DMS53 treated with DMSO at 0.1 percent for 48 hours (cell line): ENCODE results near the gene CHCHD10.

Source experiments
- DNase-seq: peaks from one replicate; lab custom pipeline; 2025; ENCODE audit not compliant: unreplicated experiment; lab: John Stamatoyannopoulos, UW

CHCHD10 gene

DNA sequence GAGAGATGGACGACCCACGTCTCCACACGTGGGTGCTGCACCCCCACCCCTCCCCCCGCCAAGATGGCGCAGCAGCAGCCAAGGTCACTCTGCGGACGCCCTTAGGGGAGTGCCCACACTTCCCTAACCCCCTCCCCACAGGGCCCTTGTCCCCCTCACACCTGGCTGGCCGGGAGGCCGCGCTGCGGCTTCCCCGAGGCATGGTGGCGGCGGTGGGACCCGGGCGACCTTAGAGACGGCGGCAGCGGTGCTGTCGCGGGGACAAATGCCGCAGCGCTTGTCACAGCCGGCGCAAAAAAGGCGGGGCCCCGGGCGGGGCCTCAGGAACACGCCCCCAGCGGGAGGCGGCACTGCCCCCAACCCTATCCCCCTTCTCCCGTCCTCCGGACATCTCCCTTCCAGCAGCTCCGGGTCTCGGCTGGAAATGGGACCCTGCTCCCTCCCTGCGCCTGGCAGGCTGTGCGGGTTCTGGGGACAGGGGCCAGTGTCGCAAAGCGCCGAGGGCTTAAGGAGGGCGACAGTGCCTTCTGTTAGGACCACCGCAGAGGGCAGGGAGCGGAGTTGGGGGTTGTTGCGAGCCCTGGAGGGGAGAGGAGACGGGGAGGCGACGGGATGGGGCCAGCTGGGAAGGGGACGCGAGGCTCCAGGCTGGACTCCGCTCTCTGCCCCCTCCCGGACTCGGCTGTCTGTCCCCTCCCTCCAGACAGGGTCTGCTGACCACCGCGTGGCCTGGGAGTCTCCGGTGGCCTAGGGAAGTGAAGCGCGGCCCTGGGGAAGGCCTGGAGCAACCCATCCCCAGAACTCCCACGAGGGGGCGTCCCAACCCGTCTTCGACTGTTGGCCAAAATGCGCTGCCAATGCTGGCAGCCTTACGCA, at the start of gene CHCHD10:
Gene CHCHD10, minus strand, starts transcription at position 300 of the 876 bp plus-strand sequence. Its CDS starts 98 bp downstream, at position 202.
- peak; percentile 9 for DNase-seq

DNA sequence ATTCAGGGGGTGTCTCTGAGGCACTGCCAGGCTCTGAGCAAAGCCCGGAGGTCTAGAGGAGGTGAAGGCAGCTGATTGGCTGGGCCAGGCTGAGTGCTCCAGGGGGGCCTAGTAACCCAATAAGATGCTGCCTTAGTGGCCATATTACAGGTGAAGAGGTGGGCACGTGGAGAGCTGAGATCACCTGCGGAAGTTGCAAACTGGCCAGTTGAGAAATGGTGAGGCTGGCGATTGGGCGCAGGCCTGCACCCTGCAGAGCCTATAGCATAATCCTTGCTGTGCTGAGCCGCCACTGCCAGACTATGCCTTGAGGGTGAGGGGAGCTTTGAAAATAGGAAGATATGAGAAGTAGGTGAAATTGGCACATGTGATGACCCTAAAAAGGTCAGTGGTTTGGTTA, 49.4 kb upstream of the CHCHD10 start:
- no peak for DNase-seq

DNA sequence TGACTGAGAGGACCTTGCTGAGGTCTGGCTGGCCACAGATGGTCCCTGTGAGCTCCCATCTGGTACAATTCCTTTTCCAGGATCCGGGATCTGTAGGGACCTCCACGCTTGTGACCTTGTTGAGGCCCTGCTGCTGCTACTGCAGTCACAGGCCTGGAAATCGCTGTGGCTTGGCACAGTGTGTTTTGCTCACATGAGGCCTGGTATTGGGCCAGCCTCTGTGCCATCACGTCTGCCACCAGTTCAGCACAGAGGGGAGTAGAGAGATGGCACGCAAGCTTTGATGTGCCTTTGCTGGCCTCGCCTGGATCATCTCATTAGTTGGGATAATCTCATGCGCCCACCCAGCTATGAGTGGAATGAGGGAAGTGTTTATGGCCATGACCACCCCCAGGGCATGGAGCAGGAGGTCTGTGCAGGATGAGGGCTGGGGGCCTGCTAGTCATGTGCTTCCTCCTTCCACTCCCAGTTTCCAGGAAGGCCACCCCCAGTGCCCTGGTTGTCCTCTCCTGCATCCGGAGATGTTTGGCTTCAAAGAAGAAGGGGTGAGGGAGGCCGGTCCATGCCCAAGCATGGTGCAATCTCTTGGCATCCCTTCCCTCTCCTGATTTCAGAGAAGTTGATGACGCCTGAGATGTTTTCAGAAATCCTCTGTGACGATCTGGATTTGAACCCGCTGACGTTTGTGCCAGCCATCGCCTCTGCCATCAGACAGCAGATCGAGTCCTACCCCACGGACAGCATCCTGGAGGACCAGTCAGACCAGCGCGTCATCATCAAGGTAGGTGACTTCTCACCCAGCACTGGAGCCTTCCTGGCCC, 48.6 kb upstream of the CHCHD10 start:
- no peak for DNase-seq

DNA sequence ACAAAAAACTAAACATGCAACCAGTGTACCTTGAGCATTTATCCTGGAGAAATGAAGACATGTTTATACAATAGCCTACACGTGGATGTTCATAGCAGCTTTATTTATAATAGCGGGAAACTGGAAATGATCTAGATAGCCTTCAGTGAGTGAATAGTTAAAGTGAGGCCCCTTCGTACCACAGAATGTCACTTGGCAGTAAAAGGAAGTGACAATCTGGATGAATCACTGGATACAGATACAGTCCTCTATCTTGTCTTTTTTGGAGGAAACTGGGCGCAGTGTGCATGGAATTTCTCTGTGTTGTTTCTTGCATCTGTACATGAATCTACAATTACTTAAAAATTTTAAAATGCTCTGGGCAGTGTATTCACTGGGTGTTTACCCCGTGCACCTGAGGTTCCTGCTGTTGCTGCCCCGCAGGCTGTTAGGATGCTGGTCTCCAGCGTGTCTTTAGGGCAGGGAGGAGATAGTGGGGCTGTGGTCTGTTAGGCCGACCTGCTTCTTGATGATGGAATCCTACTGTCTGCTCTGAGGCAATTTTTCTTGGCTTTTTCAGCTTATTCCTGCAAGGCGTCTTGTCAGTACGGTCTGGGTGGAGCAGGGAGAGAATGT, 47.9 kb upstream of the CHCHD10 start:
- DNase-seq = no peak

DNA sequence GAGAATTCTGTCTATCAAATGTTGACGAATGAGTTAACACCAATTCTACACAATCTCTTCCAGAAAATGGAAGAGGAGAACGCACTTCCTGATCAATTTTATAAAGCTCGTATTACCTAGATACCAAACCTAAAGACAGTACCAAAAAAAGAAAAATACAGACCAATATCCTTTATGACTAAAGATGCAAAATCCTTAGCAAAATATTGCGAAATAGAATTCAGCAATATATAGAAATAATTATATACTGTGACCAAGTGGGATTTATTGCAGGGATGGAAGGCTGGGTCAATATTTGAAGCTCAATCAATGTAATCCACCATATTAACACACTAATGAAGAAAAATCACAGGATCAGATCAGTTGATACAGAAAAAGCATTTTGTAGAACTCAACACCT, 44.6 kb upstream of the CHCHD10 start:
- DNase-seq = no peak

DNA sequence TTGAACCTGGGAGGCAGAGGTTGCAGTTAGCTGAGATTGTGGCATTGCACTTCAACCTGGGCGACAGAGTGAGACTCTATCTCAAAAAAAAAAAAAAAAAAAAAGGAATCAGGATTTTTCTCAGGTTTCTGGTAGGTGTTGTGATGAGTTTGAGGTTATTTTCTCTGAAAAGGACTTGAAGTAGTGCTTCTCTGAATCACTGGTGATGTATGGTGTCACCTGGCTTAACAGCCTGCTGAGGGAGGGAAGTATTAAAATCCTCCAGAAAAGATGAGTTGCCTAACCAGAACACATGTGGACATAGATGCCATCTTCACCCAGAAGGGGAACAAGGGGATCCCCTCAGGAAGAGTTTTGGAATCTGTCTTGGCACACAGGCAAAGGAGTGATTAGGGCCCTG, 39.1 kb upstream of the CHCHD10 start:
- DNase-seq = no peak

DNA sequence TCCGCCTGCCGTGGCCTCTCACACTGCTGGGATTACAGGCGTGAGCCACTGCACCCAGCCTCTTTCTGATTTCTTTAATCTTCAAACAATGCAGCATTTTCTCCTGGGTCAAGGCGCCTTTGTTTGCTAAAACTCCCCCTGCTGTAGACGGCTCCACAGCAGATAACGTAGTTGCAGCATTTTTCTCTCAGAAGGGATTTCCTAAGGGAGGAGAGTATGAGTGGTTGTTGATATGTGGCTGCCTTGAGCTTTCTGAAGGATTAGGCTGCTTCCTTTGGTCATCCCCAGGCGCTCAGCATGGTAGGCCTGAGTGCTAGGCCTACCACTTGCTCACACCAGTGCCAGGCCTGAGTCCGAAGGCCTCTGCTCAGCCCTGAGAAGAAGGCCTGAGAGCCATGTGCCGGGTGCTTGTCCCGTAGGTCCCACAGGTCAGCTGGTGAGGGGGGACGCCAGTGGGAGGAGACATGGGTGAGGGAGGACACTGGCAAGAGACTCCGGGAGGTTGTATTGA, 37.1 kb upstream of the CHCHD10 start:
- no peak for DNase-seq

DNA sequence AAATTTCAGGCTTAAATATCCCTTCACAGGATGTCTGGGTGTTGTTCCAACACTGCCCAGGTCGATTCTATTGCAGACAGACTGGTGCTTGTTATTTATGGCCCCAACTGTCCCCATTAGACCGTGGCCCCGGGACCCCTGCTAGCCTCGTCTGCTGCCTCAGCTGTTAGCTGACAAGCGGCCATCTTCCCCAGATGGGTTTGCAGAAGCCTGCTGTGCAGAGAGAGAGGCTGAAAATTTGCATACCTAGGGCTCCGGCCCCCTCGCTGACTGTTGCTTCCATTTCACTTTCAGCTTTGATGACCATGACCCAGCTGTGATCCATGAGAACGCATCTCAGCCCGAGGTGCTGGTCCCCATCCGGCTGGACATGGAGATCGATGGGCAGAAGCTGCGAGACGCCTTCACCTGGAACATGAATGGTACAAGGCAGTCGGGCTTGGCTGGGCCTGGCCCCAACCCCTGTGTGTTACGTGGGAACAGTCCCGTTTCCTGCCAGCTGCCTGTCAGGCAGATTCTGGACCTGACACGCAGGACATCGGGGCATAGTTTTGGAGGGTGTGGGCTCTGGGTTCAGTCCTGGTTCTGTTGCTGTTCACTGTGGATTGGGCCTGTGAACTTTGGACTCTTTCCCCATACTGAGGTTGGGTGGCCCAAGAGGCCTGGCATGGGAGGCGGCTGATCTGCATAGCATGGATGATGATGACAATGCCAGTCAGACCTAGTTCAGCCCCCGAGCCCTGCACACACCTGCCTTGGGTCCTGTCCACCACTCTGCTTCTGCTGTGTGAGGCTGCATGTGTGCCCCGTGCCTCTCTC, 35.4 kb upstream of the CHCHD10 start:
- no peak for DNase-seq

DNA sequence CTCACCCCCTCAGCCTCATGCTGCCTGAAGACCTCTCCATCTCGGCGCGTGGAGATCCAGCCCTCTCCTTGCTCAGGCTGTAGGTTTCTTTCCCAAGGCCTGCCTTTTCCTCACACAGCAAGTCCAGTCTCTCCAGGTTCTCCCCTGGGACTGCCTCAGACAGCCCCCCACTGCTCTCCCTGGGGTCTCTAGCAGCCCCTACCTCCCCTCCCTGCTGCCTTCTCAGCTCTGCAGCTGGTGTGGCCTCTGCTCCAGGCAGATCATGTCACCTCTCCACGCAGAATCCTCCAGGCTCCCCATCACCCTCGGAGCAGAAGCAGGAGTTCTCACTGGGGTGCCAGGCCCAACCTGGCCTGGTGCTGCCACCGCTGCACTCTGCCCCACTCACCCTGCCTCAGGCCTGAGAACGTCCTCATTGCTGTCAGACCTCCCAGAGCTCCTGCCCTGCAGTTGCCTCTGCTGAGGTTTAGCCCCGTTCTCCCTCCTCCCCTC, 34.2 kb upstream of the CHCHD10 start:
- no peak for DNase-seq

DNA sequence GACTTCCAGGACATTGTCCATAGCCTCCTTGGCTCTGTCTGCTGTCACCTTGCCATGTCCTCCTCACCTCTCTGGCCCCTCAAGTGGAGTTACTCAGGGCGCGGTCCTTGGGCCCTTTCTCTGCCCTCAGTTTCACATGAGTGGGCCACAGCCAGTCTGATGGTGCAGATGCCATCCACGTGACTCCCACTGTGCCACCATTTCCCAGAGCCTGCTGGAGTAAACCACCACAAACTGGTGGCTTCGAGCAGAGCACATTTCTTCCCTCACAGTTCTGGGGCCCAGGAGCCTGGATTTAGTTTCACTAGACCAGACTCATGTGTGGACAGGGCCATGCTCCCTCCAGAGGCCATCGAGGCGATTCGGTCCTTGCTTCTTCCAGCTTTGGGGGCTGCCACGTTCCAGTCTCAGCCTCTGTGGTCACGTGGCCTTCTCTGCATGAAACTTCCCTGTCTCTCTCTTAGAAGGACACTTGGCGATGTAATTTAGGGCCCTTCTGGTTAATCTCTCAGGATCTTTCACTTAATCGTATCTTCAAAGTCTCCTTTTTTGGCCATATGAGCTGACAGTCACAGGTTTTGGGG, 33.6 kb upstream of the CHCHD10 start:
- no peak for DNase-seq

DNA sequence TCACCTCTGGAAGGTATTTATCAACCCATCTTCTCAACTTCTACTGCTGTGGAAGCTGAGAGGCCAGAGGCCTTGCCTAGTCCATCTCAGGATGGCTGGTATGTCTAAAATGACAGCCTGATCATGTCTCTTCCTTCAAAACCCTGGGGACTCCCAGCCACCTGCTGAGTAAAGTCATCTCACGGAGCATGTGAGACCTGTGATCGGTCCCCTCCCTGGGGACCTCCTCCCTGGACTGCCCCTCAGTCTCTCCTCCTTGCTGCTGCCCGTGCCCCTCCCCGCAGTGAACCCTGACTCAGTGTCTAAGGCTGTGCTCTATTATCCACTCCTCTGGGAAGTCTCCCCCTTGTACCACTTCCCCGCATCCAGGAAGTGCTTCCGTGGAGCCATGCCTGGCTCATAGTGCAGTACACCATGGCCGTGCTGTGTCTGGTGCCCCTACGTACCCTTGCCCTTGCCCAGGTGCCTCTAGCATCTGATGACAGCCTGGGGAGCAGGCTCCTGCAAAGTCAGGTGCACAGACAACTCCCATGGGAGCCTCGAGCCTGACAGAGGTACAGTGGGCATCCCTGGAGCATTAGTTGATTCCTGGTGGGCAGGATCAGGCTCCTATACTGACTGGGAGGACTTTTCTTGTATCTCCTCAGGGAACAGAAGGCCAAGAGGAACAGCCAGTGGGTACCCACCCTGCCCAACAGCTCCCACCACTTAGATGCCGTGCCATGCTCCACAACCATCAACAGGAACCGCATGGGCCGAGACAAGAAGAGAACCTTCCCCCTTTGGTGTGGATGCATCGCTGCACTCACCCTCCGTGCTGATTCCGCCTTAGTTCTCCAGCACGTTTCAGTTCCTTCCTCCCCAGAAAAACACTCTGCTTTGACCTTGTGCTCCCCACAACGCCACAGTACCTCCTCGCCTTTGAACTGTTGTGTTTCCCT, 32.8 kb upstream of the CHCHD10 start:
- no peak for DNase-seq

DNA sequence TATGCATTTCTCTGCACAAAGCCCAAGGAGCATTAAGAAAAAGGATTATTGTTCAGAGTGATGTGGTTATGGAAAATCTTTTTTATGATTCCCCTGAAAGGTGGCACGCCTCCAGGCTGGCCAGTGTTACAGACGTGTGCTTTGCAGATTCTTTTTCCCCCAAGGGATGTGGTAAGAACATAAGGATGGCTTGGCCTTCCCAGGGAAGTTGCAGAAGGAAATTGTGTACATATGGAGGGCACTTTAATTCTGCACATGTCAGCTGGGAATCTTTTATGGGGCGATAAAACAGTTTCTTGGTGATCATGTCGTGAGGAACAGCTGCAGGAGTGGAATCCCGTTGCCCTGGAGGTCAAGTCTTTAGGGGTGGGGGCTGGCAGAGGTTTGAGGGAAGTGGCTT, 28.7 kb upstream of the CHCHD10 start:
- DNase-seq = no peak

DNA sequence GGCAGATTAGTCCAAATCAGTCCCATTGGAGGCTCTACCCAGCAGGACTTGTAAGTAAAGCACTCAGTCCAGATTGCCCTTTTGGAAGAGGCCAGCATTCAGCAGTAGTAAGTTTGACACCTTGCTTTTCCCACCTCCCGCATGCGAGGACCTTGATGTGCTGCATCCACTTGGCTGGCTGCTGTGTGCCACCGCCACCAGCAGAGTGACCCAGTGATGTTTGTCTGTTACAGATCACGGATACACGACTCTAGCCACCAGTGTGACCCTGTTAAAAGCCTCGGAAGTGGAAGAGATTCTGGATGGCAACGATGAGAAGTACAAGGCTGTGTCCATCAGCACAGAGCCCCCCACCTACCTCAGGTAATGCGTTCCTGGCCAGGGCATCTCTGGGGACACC, 25.6 kb upstream of the CHCHD10 start:
- no peak for DNase-seq

DNA sequence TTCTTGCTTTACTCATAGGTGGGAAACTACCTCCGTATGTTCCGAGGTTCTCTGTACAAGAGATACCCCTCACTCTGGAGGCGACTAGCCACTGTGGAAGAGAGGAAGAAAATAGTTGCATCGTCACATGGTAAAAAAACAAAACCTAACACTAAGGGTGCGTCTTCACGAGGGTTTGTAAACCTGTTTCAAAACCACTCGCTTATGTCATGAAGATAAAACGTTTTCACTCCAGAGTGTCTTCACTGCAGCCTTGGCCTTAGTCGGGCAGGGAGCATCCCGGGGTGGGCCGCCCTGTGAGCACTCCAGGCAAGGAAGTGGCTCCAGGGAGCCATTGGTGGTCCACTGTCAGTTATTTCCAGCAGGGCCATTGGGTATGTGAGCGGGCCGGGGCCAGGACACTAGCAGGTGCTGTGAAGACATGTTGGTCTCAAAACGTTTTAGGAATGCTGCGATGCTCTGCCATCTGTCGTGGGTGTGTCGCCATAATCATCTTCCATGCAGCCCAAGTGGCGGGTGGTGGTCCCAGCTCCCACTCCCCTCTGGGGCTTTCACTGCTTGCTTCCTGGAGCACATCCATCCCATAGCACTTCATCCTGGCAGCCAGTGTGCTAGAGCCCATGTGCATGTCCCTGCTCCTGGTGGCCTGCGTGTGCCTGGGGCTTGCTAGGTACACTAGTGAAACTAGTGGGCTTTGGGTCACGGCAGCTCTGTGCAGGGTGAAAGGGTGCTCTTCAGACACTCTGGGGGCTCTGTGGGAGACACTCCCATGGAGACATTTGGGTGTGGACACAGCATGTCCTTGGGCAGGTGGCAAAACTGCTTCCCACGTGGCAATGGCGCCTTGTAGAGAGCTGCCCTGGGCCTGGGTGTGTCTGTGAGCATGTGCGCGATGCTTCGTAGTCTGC, 24.2 kb upstream of the CHCHD10 start:
- no peak for DNase-seq

DNA sequence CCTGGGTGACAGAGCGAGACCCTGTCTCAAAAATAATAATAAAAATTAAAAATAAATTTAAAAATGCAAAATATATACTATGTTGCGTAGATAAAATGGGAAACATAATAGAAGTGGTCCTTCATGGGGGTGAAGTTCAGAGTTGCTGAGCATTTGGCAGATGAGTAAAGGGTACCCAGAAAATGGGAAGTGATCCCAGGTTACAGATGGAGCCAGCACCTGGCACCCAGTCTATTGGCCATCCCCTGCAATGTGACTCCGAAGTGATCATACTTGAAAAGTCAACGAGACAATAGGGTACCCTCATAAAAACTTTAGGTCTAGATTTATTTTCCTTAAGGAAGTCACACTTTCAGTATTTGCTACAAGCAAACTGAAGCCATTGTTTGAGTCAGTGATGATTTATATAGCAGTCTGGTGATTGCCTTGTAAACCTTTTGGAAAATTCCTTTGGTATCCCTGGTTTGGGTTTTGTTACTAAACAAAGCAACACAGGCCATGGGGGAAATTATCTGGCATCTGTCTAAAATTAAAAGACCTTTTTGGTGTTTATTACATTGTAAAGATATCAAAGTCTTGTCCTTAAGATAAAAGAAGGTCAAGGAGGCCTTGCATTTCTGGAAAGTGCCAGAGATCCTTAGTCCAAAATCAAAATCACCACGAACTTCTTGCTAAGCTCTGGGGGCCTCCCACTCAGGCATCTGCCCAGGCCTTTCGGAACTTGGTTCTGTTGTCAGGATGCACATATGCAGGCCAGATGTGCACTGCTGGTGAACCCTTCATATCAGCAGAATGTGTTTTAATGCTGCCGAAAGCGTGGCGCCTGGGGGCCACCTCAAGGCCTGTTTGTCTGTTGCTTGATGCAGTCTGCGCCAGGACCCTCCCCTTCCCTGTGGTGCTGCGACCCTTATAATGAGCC, 23.3 kb upstream of the CHCHD10 start:
- no peak for DNase-seq

DNA sequence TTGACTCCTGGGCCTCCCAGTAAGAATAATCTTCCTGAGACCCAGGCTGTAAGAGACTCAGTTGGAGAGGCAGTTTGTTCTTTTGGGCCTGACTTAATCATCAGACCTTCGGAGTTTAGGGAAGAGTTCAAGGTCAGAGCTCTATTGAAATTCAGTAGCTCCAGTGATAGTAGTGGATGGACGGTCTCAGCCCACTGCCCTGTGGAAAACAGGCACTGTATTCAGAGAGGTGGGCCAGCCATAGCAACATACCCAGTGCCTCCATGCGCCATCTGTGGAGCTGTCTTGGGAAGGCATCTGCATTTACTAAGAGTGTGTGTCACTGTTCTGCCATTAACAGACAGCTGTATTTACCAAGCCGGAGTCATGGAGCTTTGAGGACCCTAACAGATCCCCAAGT, 21.9 kb upstream of the CHCHD10 start:
- DNase-seq = no peak

DNA sequence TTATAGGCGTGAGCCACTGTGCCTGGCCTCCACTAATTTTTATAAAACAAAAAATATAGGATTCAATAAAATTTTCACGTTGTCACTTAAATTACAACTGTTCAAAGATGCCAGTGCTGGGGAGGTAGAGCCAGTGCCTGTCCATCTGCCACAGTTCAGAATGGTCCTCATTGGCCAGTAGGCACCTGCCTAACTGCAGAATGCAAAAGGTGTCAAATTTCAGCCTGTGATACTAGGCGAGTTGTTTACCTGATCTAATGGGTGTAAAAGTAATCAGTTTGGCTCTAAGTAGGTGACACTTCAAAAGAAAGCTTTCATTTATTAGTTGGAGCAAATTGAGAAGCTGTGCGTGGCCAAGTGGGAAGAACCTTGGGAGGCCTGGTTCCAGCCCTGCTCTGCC, 21.3 kb upstream of the CHCHD10 start:
- no peak for DNase-seq
